HG03175 (cell line): ENCODE measurements around the gene SFSWAP.
"Not testable (repeated sequence)": the region's sequence is repeated elsewhere in the genome, so short reads cannot be mapped to it uniquely, and the experiment has no call there.

Experiments used
- ATAC-seq: cut with Tn5 transposase; IDR thresholded peaks from one replicate; pipeline ENCODE4 v1.9.1; 2021; ENCODE audit warnings: mild to moderate bottlenecking, moderate library complexity; ENCODE audit not compliant: unreplicated experiment

The SFSWAP gene

DNA sequence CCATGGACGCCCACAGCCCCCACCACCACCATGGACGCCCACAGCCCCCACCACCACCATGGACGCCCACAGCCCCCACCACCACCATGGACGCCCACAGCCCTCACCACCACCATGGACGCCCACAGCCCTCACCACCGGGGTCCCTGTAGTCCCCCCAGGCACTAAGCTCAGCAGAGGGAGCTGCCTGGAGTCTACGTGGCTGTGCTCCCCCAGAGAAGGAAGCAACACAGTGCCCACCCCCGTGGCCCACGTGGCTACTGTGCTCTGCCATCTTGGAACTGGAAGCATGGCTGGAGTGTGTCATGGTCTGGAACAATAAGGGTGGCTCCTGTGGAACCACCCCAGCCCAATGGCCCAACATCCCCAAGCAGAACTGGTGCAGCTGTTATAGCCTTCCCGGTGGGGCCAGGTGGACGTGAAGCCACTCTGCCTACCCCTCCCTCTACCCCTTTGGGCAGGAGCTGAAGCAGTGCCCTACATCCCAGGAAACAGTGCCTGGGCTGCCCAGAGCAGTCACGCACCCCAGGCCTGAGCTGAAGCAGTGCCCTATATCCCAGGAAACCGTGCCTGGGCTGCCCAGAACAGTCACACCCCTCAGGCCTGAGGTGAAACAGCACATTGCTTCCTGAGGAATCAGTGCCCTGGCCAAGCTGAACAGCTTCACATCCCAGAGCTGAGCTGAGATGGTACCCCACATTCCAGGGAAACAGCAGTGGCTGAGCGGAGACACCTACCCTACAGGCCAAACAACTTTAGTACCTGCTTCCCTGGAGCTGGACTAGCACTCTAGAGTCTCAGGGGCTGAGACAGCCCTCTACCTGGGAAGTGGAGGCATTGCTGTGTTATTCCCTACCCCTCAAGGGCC is 9.0 kb upstream of the SFSWAP start:
- no peak for ATAC-seq

DNA sequence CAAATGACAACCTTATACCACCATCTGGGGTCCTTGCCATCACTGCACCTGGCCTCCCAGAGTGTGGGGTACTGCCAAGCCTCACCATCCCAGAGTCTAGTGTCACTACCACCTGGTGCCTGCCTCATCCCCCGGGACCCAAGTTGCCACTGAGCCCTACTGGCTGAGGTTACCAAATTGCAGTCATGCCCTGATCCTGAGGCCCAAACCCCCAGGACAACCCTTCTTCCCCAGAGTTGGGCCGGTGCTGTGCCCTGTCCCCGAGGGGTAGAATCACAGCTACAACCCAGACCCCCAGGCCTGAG is 8.4 kb upstream of the SFSWAP start:
- ATAC-seq, result no peak

DNA sequence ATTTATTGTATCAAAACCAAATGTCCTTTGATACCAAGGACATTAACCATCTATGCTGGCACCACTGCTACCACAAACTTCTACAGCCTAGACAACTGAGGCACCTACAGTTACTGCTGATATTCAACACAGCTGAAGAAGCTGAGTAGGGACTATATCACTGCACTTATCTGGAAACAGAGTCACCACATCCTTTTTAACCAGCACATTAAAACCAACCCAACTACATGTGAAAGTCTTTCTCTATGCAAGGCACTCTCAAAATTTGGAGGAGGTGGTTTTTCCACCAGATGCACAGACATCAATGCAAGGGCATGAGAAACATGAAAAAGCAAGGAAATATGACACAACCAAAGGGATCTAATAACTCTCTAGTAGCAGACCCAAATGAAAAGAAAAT is 7.7 kb upstream of the SFSWAP start:
- no peak for ATAC-seq

DNA sequence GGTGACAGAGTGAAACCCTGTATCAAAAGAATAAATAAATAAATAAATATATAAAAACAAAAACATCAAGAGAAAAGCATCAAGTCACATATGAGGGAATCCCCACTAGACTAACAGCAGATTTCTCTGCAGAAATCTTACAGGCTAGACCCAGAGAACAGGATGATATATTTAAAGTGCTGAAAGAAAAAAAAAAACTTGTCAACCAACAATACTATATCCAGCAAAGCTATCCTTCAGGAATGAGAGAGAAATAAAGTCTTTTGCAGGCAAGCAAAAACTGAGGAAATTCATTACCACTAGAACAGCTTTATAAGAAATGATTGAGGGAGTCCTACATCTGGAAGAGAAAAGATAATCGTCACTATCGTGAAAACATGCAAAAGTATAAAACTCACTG is 6.4 kb upstream of the SFSWAP start:
- ATAC-seq, result no peak

DNA sequence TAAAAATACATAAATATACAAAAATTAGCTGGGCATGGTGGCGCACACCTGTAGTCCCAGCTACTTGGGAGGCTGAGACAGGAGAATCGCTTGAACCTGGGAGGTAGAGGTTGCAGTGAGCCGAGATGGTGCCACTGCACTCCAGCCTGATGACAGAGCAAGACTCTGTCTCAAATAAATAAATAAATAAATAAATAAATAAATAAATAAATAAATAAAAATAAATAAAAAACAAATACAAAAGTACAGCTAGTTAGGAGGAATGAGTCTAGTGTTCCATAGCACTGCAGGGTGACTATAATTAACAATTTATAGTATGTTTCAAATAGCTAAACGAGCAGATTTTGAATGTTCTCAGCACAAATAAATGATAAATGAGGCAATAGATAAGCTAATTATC is 4.2 kb upstream of the SFSWAP start:
- ATAC-seq, result not testable (repeated sequence)

DNA sequence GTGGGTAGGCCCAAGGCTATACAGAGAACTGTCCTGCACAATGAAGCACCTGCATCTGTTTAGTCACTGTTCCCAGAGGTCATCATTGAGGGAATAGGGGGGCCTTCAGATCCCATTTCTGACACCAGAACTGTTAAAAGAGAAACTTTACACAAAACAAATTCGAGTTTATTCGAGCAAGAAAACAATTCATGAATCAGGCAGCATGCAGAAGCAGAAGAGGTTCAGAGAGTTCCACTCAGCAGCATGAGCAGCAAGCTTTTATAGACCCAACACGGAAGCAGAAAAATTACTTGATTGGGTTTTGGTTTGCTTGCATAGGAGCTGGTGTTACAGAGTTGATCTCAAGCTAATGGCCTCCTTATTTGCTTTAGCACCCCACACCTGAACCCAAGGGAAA is 1.7 kb upstream of the SFSWAP start:
- no peak for ATAC-seq

DNA sequence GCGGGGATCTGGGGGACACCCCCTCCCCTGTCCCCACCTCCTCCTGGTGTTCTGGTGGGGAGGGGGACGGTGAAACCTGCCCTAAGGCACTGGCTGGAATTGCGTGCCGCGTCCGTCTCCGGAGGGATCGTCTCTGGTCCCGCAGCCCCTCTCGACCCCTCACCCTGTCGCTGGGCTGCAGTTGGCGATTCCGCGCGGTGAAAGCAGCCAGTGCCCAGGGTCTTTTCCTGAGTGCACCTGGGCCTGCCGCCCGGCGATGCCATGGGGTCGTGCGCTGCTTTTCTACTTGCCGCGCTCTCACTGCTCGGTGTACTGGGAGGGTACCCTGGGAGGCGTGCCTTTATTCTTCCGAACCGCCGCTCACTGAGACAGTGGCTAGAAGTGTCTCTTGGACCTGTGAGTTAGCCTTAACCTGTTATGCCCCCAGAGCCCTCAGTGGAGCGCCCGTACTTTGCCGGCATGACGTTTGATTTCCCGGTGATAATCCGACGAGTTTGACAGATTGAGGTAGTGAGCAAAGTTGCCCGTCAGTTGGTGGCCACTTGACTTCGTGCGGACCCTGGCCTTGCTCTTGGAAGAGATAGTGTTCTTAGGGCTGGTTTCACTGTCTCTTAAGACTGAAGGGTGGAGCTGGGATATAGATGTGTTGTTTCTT is 788 bp downstream of the SFSWAP start:
- ATAC-seq, result peak; percentile 2

DNA sequence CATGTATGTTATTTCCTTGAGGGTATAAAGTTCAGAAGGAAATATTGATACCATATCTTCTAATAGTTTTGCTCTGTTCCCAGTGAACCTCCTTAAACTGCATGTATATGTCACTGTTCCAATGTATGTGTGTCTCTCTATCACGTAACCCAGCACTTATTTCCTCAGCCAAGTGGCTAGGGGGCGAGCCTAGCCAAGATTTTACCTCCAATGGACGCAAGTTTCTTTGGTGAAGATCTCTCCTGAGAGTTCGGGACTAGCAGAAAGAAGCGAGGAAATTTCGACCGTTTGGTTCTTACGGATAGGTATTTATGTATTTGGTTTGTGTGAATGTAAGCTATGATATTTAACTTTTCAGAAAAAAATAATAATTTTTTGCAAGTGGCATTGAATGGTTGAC is 2.5 kb downstream of the SFSWAP start:
- no peak for ATAC-seq

DNA sequence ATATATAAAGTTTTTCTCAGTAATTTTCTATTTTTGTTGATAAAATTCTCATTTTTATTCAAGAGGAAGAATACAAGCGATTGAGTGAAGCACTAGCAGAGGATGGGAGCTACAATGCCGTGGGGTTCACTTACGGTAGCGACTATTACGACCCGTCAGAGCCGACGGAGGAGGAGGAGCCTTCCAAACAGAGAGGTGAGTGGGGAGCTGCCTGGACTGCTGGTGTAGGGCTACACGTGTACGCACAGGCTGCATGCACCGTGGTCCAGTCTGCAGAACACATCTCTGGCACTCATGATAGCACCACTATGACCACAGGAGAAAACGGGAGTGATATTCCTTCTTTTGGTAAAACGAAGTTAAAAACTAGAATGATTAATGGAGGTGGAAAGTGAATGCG is 3.9 kb downstream of the SFSWAP start:
- ATAC-seq, result no peak

DNA sequence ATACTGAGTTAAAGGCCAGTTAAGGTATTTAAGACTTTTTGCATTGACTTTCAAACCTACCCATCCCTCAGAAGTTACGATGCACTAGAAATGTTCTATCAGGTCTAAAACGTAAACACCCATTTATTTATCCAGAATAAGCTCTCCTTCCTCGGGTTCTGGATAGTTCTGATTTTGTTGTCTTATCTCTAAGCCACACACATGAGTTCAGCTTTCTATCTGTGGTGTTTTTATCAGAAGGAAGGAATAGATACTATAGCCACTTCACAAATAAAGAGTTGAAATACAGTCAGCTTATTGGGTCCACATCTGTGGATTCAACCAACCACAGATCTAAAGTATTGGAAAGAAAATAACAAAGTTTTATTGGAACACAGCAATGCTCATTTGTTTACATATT is 5.4 kb downstream of the SFSWAP start:
- no peak for ATAC-seq

DNA sequence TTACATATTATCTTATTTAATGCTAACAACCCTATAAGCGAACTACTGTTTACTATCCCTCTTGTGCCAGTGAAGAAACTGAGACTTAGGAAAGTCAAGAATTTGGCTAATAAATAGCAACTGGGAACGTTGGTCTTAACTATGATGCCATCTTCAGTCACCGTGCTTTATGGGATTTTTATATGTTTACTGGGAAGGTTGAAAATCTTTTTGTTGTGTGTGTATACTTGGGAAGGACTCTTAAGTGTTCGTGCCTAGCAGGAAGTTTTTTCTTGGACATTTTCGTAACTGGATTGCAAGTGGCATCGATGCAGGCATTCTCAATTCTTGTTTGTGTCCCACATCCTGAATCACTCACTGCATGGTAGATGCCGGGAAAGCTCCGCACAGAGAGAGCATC is 9.4 kb downstream of the SFSWAP start:
- no peak for ATAC-seq

DNA sequence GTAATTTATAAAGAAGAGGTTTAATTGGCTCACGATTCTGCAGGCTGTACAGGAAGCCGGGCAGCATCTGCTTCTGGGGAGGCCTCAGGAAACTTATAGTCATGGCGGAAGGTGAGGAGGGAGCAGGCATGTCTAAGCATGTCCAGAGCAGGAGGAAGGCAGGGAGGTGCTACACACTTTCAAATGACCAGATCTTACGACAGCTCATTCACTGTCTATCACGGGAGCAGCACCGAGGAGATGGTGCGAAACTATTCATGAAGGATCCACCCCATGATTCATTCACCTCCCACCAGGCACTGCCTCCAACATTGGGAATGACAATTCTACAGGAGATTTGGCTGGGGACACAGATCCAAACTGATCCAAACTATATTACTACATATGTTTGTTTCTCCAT is 10.0 kb downstream of the SFSWAP start:
- no peak for ATAC-seq

DNA sequence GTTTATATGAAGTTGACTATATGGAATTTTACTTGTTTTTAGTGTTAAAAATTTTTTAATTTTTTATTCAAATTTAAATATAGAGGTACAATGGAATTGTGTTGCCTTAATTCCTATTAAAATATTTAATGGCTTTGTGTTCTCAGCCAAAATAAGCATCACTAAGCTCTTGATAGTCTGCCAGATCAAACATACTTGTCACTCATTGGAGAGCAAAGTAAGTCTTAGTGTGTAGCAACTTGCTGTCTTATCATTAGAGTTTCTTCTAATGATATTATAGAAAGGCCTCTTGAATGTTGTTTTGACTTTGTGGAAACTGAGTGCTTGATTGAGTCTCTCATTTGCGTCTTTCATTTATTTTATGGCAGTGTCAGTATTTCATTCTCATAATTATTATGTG is 10.7 kb downstream of the SFSWAP start:
- ATAC-seq, result no peak

DNA sequence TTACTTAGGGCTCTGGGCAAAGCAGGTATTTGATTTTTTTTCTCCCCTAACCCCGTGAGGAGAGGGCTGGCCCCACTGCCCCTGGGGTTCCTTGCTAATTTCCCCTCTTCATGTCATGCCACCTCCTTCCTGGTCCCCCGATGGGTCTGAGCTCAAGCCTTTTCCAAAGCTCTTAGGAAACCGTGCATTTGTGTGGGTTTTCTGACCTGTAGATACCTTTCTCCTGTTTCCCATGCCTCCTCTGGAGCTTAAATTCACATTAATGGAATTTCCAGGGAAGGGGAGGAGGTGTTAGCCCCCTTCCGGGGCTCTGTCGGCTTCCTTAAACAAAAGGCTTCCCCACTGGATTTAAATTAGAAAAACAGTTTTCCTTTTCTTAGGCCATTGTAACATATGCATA is 12.6 kb downstream of the SFSWAP start:
- no peak for ATAC-seq

DNA sequence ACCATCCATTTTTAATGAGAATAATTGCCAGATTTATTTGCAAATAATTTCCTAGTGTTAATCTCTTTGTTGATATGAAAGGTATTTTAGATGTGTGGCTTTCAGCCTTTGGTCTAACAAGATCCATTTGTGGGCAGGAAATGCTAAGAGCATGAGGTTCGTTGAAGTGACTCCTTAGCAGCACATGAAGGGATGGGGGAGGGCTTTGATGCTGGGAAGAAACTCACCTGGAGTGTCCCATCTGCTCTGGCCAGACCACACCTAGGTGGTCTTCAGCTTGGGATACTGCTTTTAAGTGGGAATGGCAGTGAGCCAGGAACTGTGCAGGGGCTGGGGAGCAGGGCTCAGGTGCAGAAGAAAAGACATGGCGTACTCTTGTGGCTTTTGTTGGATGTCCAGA is 13.6 kb downstream of the SFSWAP start:
- no peak for ATAC-seq

DNA sequence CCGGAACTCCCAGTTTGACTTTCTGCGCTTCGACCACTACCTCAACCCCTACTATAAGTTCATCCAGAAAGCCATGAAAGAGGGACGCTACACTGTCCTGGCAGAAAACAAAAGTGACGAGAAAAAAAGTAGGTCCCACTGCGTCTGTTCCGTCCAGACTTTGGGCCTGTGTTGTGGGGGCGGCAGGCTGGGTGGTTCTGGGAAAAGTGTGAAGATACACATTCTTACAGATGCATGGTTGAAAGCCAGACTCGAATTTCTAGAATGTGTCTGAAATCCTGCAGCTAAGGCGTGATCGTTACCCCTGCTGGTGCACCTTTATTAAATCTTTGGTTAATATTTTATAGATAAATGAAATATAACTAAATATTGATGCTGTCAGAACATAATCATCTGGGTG is 14.6 kb downstream of the SFSWAP start:
- ATAC-seq, result no peak

DNA sequence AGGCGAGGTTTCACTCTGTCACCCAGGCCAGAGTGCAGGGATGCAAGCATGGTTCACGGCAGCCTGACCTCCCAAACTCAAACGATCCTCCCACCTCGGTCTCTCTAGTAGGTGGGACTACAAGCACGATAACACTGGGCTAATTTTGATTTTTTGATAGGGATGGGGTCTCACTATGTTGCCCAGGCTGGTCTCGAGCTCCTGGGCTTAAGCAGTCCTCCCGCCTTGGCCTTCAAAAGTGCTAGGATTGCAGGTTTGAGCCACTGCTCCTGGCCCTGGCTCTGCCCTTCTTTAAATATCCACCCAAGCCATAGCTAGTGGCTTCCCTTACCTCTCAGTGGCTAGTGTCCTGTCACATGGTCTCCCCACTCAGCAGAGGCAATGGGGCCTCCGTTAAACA is 17.8 kb downstream of the SFSWAP start:
- no peak for ATAC-seq

DNA sequence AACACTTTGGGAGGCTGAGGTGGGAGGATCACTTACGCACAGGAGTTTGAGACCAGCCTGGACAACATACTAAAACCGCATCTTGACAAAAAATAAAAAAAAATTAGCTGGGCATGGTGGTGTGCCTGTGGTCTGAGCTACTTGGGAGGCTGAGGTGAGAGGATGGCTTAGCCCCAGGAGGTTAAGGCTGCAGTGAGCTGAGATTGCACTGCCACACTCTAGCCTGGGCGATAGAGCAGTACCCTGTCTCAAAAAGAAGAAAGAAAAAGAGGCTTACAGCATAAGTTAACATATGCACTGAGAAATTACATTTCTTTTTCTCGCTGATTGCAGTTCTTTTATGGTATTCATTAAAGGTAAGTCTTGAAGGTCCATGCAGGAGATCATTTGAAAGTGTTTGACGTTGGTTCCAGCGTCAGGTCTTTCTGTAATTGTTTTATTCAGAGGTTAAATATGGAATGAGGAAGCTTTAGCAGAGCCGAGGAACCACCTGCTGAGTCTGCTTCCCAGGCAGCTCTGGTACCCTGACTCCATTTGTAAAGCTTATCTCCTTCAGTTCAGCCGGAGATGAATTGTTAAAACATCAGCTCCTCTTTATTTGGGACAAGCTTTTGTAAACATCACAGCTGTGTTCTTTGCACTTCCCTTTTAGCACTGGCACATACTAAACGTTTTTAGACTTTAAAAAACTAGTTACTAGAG is 18.5 kb downstream of the SFSWAP start:
- no peak for ATAC-seq

DNA sequence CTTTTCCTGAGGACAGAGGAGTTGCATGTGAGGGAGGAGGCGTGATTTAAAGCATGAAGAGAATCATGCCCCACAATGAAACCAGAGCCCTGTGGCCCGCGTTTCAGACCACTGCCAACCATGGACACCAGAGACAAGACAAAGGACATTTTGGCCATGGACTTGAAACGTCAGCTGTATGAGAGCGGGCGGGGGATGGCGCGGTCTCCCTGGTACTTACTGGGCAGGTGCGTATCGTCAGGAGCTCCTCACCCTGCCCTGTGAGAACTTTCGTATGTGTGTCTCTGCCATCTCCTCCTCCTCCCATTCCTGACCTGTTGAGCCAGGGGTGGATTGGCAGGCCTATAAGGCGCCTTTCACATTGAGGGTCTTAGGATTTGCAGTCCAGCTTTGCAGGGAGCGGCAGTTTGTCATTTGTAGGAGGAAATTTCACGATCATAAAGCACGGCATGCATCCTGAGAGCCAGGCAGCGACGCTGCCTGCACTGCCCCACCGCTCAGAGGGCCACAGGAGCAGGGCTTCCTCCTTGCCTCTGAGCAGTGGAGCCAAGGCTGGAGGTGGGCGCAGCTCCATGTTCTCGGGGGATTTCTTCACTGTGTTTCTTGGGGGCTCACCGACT is 22.2 kb downstream of the SFSWAP start:
- no peak for ATAC-seq

DNA sequence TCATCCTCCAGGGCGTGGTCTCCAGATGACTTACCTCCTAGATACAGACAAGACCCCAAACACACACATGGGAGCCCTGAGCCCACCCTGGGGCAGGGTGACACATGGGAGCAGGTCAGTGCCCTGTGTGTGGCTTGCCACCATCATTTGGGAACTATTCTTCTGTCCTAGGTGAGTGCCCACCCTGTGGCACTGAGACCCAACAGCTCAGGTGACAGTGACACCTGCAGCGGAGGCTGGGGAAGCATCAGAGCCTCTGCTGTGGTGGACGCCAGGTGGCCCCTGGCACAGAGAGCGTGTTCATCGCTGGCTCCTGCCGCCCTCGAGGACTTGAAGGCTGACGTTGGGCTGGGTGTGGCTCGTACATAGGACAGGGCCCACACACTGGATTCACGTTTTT is 23.0 kb downstream of the SFSWAP start:
- no peak for ATAC-seq

DNA sequence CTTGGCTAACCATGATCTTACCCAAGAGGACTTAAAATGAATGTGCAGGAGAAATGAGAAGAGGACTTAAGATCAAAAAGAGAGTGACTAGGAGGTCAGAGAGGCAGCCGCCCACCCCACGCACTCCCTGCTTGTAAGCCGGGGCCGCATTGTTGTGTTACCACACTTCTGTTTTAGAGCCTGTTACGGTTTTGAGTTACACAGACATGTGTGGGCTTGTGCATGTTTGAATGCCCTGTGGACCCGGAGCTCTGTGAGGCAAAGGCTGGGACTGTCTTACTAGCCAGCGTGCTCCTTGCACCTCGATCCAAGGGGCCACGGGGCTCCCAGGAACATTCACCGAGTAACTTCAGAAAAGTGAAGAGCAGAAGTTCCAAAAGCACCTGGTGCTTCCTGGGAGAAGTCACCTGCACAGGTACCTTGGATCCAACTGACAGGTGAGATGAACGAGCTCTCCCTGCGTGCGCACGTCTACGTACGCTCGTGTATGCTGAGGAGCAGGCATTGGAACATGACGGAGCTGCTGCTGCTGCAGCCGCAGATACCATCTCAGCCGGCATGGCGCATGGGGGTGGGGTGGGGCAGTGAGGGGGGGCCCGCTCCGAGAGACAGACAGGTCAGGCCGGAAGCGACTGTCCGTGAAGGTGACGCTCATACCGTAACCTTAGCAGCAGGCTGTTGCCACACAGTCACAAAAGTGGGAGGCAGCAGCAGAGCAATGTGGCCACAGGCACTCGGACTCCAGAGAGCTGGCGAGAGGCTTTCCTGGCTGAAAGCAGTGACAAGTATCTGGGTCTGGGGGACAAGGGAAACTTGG is 23.7 kb downstream of the SFSWAP start:
- ATAC-seq, result no peak
